HG03378 (cell line): Measurements from ENCODE around the gene CCDC179.

Source experiments
- ATAC-seq: cut with Tn5 transposase; IDR thresholded peaks from one replicate; pipeline ENCODE4 v1.9.1; 2021; ENCODE audit warnings: mild to moderate bottlenecking, moderate library complexity; ENCODE audit not compliant: unreplicated experiment

Gene CCDC179

GRCh38 chr11:22808571-22809197 lies 51.6 kb downstream of the CCDC179 start:
- peak; percentile 28 for ATAC-seq

GRCh38 chr11:22807855-22808570 lies 52.3 kb downstream of the CCDC179 start:
- ATAC-seq, result peak; percentile 96

GRCh38 chr11:22807391-22807790 lies 52.9 kb downstream of the CCDC179 start:
- ATAC-seq, result no peak

- no peak for ATAC-seq
Measured at GRCh38 chr11:22802861-22803260, 57.4 kb downstream of the CCDC179 start.

GRCh38 chr11:22800482-22800881 lies 59.8 kb downstream of the CCDC179 start:
- ATAC-seq, result no peak

- no peak for ATAC-seq
Measured at GRCh38 chr11:22798901-22799300, 61.4 kb downstream of the CCDC179 start.

- ATAC-seq, result no peak
Measured at GRCh38 chr11:22797047-22797446, 63.2 kb downstream of the CCDC179 start.
